GM18526 (cell line): ENCODE results near the gene CXCL12.

Source experiments
- POLR2A ChIP-seq: IDR thresholded peaks from 3 replicates; pipeline ENCODE4 v1.6.1; 2011; ENCODE audit not compliant: insufficient read length; ENCODE audit errors: extremely low read depth

The CXCL12 gene

GRCh38 chr10:44362866-44363711, 21.8 kb downstream of the CXCL12 start:
- no peak for TF ChIP-seq POLR2A

GRCh38 chr10:44361109-44361508, 23.8 kb downstream of the CXCL12 start:
- TF ChIP-seq POLR2A = no peak

DNA sequence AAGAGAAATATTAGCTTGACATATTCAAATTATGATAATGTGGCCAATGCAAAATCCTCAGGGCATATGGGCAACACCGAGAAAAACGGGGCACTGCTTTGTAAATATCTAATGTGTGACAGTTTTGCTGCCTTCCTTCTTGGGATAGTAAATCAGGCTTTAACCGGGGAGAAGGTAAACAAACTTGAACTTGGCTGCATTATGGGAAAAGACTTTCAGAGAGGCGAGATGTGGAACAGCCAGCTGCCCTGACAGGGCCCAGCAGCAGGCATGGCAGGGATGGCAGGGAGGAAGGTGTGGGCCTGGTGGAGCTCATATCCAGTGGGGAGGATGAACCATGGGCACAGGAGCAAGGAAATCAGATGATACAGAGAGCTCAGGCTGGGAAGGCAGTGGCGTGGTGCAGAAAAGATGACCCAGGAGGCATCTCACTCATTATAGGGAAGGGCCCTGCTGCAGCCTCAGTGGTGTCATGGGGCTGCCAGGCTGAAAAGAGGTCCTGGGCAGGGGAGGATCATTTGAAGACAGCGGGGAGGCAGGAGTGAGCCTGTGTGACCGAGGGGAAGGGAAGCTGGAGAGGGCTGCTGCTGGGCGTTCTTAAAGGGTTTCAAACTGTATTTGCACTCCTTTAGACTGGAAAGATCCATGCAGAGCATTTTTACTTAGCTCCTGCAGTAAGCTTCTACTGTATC, 26.7 kb downstream of the CXCL12 start:
- no peak for TF ChIP-seq POLR2A

DNA sequence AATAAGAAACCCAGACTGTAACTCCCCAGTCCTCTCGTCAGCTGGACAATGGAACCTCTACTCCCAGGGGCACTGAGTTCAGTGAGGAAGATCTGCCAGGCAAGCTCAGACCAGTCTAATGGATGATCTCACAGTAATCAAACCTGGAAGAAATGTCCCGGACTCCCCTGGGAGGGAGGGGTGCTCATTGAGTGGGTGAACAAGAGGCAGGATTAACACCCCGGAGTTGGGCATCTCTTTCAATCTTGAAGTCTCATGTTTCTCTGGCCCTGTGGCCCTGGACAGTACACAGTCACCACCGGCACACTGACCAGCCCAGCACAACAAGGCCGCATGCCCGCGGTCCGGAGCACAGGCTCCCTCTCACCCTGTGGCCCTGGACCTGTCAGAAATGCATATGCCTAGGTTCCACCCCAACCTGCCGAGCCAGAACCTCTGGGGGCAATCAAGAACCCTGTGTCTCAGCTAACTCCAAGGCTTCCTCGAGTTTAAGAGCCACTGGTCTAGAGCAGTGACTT, 27.8 kb downstream of the CXCL12 start:
- TF ChIP-seq POLR2A = no peak

GRCh38 chr10:44356139-44357022, 28.5 kb downstream of the CXCL12 start:
- TF ChIP-seq POLR2A = no peak

- no peak for TF ChIP-seq POLR2A
Observed at GRCh38 chr10:44355630-44356029, 29.3 kb downstream of the CXCL12 start.

DNA sequence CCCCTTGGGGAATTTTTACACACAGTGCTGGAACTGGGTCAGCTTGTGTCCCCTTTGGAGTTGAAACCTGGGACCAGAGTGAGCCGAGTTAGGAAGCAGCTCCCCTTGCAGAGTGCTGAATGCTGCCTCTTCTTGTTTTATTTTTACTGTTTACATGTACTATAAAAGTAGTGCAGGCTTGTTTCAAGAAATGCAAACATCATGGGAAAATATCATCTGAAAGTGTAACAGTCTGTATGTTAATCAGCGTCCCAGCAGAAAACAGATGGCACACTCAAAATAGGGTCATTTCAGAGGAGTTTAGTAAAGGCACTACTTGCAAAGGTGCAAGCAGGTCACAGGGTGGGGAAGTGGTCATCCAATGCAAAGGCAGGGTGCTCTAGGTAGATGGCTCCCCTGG, 30.1 kb downstream of the CXCL12 start:
- TF ChIP-seq POLR2A = no peak

- no peak for TF ChIP-seq POLR2A
Observed at GRCh38 chr10:44353721-44354120, 31.2 kb downstream of the CXCL12 start.

DNA sequence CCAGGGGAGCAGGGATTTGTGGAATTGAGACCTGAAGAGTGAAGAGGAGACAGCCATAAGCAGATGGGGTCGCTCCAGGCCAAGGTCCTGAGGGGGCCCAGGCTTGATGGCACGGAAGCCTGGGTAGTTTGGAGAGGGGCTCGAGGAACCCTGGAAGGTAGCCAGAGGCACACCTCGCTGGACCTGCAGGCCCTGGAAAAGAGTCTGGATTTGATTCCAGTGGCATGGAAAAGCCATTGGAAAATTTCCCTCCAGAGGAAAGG, 31.8 kb downstream of the CXCL12 start:
- TF ChIP-seq POLR2A = no peak

- TF ChIP-seq POLR2A = no peak
Observed at GRCh38 chr10:44352316-44353127, 32.4 kb downstream of the CXCL12 start.

GRCh38 chr10:44348496-44348895, 36.4 kb downstream of the CXCL12 start:
- no peak for TF ChIP-seq POLR2A

DNA sequence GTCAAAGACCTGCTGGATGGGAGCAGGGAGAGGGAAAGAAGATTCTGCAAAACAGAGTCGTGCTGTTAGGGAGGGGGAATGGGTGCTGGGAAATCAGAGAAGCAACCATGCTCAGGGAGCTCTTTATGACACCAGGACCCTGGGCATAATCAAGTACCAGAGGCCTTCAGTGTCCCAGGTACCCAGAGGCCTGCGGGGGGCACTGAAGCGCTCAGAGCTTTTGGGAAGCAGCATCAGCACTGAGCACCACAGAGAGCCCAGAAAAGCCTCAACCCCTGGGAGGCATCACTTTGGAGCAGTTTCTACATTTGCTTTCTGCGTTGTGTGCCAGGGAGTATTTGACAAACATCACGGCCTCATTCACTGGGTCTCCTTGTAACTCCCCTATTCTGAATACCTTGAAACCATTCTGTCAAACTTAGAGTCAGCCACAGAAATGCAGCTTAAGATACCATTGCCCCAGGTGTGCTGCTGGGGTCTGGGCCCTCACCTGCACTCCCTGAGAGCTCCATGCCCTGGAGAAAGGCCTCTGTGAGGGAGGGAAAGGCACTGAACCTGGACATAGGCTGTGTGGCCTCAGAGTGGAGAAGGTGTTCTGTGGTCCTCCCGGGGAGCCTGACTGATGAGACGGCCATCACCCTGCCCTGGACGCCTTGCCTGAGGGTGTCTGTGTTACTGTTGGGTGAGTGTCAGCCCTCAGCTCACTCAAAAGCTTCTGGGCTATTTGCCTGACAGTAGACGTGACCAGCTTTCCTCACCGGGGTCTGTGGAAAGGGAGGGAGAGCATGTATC, 37.1 kb downstream of the CXCL12 start:
- no peak for TF ChIP-seq POLR2A

- no peak for TF ChIP-seq POLR2A
Observed at GRCh38 chr10:44344727-44345126, 40.2 kb downstream of the CXCL12 start.

GRCh38 chr10:44343843-44344242, 41.1 kb downstream of the CXCL12 start:
- TF ChIP-seq POLR2A = no peak
